ENCODE measurements around the gene LYPD5.
"Not testable (repeated sequence)": the region's sequence is repeated elsewhere in the genome, so short reads cannot be mapped to it uniquely, and the experiment has no call there.

LYPD5 gene

DNA sequence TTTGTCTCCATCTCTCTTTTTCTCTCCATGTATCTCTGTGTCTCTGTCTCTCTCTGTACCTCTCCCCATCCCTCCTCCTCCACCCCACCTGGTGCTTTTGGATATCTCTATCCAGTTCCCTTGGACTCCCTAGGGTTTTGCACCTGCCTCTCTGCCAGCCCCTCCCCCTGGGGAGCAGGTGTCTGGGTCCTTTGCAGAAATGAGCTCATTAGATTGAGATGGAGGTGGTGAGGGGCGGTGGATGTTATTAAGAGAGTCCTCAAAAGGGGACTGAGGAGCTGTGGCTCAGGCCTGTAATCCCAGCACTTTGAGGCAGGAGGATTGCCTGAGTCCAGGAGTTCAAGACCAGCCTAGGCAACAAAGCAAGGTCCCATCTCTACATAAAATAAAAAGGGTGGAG is 23.6 kb downstream of the LYPD5 start:
- DNase-seq (ENCODE audit: low spot score), result no peak

DNA sequence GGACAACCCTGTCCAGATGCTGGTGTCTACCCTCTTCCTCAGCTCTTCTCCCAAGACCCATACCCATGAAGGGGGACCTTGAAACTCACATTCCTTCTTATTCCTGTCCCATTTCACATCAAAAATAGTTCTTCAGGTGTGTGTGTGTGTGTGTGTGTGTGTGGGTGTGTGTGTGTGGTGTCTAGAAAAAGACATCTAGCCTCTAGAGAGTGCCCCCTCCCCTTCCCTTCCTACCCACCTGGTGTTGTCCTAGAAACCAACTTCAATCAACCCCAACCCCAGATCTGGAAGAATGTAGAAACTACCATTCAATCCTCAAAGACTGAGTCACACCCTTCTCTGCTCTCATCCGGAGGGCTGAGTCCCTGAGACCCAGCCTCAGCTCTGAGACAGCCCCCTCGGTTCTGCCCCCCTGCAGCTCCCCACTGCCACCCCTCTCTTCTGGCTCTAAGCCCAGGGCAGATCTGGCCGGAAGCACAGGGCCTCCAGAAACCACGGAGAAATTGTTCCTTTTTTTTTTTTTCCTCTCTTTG is 25.0 kb downstream of the LYPD5 start:
- DNase-seq (ENCODE audit: low spot score), result peak; percentile 28

DNA sequence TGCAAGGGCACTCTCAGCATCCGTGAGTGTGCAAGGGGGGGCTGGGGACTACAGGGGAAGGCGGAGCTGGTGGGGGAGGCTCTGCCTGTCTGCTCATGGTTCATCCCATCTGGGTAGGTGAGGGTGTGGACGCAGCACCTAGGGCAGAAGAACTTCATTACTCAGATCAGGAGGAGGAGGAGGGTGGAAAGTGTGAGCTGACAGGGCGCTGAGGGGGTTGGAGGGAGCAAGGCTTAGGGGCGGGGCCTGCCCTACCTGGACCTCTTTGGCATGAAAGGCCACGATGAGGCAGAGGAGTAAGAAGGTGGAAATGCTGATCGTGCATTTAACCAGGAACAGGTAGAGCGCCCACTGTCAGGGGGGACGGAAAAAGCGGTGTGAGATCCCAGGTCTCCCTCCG is 26.0 kb downstream of the LYPD5 start:
- no peak for DNase-seq (ENCODE audit: low spot score)

DNA sequence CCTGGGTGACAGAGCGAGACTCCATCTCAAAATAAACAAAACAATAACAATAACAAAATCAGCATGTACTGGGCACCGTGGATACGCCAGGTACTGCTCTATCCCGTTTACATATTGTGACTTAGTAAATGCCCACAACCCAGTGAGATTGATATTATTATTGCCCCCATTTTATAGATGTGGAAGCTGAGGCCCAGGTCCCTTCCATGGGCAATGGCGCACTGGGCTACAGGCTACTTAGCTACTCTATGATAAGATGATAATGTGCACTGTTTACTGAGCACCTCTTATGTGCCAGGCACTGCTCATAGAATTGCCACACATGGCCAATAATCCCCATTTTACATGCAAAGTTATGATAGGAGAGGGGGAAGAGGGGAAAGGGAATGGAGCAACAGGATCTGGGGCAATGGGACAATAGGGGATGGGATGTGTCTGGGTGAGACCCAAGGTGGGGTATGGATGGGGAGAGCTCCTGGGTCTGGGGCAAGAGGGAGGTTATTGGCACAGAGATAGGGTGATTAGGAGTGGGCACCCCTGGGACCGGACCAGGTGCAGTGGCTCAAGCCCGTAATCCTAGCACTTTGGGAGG is 26.9 kb downstream of the LYPD5 start:
- no peak for DNase-seq (ENCODE audit: low spot score)

DNA sequence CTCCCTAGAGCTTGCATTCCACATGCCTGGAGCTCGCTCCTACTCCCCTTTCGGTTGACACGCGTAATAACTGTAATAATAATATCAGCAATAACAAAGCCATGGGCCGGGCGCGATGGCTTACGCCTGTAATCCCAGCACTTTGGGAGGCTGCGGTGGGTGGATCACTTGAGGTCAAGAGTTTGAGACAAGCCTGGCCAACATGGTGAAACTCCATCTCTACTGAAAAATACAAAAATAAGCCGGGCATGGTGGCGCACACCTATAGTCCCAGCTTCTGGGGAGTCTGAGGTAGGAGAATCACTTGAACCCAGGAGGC is 27.3 kb downstream of the LYPD5 start:
- not testable (repeated sequence) for DNase-seq (ENCODE audit: low spot score)

DNA sequence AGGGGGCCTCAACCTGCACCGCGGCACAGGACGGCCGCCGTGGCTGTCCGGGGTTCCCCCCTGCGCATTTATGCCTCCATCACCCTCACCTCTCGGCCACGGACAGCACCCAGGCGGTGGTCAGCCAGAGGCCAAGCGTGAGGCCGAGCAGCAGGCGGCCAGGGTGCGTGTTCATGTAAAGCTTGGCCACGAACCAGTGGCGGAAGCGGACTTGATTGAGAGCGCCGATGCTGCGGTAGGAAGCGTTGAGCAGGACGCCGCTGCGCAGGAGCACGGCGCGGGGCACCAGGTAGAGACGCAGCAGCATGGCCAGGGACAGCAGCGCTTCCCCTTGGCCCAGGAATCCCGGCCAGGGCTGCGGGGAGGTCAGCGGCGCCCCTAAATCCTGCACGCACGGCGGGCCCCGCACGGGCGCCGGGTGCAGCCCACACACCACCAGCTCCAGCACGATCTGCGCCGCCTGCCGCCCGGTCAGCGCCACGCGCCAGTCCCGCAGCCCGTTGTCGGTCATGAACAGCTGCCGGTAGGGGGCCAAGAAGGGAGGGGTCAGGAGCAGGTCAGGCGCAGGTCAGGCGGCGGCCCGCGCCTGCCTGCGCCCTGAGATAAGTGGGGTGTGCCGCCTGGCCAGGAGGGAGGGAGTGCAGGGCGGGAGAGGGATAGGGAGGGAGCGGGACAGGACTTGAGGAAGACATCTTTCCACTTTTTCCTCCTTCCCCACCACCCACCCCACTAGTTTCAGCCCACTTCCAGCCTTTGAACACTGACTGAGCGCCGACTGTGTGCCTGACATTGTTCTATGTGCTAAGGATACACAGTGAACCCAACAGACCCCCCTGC is 27.9 kb downstream of the LYPD5 start:
- DNase-seq (ENCODE audit: low spot score), result peak; percentile 48

DNA sequence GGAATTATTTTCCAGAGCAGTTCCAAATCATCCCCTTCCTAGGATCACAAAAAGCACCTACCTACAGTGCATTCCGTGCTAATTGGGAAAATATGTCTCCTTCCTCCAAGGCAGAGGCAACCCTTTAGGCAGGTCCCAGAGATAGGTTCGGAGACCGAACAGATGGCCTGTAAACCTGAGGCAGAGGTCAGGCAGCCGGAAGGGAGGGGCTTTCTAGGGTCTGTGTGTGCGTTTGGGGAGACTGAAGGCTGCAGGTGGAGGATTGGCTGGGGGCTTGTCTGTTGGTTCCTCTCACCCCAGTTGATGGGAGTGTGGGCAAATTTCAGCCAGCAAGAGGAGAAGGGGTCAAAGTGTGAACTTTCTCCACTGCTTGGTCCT is 28.5 kb downstream of the LYPD5 start:
- no peak for DNase-seq (ENCODE audit: low spot score)

DNA sequence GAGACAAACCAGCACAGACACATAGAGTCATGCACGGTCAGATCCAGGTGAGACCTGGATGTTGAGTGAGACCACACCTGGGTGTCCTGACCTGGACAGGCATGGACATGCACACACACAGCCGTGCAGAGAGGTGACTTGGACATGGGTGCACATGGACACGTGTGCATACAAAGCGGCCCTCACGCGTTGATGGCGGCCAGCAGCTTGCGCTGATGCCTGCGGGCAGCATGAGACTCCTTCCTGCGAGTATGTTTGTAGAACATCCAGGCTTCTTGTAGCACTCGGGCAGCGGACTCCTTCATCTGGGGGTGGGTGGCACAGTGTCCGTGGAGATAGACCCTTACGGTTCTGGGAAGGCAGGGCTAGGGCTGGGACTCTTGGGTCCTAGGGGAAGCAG is 33.0 kb downstream of the LYPD5 start:
- no peak for DNase-seq (ENCODE audit: low spot score)

DNA sequence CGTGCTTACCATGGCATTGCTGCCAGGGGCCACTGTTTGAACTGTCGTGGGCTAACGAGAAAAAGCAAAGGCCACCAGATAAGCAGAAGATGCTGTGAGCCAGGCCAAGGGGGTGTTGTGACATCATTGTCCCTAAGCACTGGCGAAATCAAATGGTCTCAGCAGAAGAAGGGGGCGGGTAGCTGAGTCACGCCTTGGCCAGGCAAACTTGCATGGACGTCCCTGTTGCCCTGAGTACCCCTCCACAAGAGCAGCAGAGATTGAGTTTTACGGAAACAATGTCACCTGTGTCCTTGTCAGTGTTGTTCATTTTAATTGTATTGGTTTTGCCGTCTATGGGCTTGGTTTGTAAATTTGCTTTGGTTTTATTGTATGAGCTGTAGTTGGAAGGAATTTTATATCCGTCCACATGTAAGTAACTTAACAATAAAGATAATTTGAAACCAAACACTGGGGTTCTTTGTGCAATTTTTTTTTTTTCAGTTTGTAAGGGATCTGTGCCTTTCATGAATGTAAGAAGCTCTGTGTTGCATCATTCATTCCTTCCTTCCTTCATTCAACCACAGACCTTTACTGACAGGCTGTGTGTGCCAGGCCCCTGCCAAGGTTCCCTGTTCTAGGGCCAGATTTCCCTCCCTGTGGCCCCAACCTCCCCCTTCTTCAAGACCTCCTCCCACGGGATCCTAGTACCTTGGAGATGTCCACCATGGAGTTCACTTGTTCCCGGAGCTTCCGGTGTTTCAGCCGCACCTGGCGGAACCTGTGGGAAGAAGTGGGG is 33.8 kb downstream of the LYPD5 start:
- DNase-seq (ENCODE audit: low spot score), result no peak

DNA sequence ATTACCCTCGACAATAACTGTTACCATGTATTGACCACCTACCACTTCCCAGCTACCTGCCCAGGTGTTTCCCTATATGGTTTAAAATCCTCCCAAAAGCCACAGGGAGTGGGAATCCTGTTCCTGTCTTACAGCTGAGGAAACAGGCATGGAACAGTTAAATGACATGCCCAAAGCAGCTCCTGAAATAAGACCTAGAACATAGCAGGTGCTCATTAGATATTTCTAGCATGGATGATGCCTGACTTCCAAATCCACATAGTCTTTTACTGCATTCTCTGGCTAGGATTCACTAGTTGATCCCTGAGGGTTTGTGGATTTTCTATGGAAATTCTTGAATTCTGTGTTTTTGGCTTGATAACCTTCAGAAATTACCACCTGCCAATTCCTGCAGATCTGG is 34.4 kb downstream of the LYPD5 start:
- DNase-seq (ENCODE audit: low spot score), result no peak

DNA sequence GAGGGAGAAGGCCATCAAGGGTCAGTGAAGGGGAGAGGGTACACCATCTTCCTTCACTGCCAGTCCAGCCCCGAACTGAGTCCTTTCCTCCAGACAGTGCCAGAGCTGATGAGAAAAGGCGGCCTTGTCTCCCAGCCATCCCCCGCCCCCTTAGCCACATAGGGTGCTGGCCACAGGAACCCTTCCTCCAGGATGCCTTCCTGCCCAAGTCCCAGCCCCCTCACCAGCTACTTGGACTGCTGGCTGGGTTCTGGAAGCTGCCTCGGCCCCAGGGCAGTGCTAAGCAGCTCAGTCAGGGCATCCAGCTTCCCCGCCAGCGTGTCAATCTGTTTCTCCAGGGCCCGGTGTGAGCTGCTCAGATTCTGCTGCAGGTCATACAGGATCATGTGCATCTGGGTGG is 34.9 kb downstream of the LYPD5 start:
- DNase-seq (ENCODE audit: low spot score), result no peak

DNA sequence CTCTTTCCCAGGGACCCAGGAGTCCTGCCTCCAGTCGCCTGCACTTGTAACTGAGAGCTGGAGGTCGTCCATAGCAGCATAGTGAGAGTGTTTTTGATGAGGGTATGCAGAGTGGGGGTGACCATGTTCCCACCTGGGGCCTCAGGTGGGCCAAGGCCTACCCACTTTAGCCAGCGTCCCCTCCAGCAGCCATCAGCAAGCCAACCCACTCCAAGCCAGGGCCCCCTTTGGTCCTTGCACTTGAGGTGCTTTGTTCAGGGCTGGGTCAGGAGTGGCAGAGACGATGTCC is 35.5 kb downstream of the LYPD5 start:
- no peak for DNase-seq (ENCODE audit: low spot score)

DNA sequence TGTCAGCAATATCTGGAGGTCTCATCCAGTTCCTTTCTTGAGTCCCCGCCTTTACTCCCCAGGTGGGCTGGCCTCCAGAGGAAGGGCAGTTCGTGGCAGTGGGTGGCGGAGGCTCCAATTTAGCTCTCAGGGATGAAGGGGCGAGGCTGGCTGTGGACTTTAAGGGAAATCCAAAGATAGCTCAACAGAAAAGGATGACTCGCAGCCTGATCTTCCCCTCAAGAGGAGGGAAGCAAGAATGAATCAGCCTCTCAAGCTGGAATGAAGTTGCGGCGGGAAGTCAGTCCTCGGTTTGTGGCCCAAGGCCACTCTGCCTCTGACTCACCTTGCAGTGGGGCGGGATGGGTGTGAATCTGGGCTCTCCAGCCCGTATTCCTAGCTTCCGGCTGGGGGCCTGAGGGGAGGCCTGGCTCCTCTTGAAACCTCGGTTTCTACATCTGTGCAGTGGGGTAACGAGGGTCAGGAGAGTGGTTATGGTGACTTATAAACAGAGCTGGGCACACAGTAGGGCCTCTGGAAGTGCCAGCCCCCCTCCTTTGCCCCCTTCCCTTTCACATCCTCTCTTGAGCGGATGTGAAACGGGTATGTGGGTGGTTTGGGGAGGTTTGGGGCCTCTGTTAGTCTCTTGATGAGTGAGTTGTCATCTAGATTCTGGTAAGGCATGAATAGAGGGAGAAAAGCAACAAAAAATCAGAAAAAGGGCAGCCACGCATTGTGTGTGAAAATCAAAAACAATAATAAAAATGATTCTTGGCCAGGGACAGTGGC is 37.0 kb downstream of the LYPD5 start:
- DNase-seq (ENCODE audit: low spot score), result no peak

DNA sequence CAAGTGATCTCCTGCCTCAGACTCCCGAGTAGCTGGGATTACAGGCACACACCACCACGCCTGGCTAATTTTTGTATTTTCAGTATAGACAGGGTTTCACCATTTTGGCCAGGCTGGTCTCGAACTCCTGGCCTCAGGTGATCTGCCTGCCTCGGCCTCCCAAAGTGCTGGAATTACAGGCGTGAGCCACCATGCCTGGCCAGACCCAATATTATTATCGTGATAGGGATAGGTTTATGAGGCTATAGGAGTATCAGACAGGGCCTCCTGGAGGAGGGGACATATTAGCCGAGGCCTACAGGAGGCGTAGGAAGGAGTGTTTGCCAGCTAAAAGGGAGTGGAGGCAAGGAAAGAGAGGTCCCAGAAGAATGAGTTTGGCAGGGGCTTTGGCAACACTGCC is 37.6 kb downstream of the LYPD5 start:
- DNase-seq (ENCODE audit: low spot score), result not testable (repeated sequence)

DNA sequence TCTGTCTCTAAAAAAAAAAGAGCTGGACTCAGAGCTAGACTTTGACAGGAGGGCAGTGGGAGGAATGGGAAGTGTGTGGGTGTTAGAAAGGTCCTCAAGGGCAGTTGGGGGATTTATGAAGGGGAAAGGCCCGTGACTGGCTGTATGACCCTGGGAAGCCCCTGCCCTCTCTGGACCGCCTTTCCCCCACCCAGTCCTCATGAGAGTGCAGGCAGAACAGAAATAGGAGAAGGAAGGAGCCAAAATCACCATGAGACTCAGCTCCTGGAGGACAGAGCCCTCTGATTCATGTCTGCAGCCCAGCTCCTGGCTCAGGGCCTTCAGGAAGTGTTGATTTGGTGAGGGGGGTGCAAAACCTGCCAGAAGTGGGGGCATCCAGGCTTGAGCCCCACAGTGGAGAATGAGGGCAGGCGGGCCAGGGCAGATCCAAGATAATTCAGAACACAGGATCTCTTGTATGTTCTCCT is 38.7 kb downstream of the LYPD5 start:
- no peak for DNase-seq (ENCODE audit: low spot score)

DNA sequence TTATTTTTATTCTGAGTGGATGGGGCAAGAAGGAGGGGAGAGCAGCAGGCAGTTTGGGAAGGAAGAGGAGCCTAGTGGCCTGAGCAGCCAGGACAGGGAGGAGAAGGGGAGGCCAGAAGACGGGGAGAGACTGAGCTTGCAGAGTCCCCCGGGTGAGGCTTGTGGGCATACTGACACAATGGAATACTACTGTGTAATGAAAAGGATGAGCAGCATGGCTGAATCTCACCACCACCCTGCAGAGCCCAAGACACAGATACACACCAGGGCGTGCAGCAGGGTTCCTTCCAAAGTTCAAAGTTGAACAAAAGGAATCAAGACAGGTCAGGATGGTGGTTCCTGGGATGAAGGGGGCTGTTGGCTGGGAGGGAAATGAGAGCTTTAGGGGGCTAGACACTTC is 39.4 kb downstream of the LYPD5 start:
- DNase-seq (ENCODE audit: low spot score), result no peak

DNA sequence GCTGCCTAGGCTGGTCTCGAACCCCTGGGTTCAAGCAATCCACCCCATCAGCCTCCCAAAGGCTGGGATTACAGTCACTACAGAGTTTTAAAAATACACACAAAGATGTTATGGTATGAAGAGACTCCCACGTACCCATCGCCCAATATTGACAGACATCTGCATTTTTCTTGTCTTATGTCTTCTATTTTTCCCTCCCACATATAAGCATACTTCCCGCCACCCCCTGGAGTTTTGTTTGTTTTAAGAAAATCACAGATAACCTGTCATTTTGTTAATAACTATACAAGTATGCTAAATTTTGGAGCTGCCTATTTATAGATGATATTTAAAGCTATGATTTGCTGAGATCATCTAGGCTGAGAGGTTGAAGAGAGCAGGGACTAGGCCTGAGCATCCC is 41.3 kb downstream of the LYPD5 start:
- DNase-seq (ENCODE audit: low spot score), result no peak

DNA sequence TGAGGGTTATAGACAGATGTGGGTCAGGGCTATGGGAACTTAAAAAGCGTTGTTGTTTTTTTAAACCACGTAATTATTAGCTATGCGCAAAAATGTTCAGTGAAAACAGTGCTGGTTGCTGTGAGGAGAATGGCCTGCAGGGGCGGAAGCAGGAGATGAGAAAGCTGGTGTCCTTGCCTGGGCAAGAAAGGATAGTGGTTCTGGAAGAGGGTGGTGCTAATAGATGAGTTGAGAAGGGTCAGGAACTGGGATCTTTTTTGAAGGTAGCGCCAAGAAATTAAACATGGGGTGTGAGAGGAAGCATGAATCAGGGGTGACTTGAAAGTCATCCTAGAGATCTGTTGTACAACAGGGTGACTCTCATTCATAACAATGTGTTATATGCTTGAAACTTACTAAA is 42.7 kb downstream of the LYPD5 start:
- DNase-seq (ENCODE audit: low spot score), result no peak

DNA sequence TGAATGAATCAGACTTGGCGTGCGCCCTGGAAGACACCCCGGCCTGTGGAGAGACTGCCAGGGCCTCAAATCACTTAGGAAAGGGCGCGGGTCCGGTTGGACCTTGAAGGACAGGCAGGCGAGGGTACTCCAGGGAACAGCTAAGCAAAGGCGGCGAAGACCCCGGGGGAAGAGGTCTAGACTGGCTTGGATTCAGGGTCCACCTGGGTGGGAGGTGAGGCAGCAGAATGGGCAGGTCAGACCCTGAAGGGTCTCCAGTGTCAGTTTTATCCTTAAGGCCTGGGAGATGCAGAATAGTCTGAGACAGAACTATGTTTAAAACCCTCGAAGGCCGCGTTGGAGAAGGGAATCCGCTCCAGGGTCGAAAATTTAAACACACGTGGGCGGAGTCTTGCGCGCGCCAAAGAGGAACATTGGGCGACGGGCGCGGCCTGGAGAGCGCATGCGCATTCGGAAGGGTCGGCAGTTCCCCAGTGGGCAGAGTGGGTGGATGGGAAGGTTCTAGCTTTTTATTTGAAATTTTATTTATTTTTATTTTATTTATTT is 46.9 kb downstream of the LYPD5 start:
- peak; percentile 77 for DNase-seq (ENCODE audit: low spot score)

DNA sequence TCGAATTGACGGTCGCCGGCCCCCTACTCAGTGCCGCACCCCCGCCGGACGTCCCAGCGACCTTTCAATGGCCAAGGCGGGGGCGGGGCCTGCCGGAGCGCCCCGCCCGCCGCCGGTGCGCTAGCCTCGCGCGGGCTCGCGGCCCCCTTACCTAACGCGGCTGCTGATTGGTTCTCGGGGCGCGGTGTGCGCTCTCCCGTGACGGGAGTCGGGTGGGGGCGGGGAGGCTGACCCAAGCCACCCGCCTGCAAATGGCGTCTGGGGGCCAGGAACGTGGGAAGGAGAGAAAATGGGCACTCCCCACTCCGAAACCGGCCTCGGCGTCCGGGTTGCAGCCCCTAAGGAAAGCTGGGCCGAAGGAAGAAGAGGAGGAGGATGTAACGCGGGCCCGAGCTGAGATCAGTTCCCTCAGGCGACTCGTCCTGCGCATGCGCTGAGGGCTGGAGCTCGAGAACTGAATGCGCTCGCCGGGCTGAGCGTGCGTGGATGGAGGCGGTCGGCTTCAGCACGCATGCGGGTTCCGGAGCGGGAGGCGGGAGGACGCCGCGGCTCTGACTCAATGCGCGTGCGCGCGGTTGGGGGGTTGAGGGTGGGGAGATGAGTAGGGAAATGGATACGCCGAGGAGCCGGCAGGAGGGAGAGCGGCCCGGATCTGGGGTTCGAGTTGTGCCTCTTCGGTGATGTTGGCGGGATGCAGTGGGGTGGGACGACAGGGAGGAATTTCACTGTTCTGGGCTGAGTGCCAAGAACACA is 47.6 kb downstream of the LYPD5 start, which contains the start of gene SMG9:
TSS of gene SMG9 (minus strand) at position 460 of the 753 bp plus-strand sequence. CDS start 4,221 bp downstream, outside the sequence.
- DNase-seq (ENCODE audit: low spot score), result peak; percentile 97

DNA sequence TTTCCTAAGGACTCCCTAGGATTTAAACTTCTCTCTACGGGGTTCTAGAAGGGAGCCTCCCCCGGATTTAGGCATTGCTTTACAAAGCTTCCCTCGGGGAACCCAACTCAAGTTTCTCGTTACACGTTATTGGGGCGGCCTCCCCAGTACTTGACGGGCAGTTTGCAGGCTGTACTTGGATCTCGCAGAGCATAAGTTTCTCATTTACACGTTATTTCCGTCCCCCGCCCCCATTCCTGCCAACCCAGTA is 48.1 kb downstream of the LYPD5 start:
- DNase-seq (ENCODE audit: low spot score), result no peak

Data from globus pallidus (tissue), 1 donor.